Colonic mucosa (tissue), 4 donors: ENCODE results near the gene FHOD3. TPM values are rescaled to one million over a fixed set of nuclear protein-coding genes. Genes with fewer than 3 reads are reported as not detected.

Experiments used
- DNase-seq: peaks from one replicate; pipeline ENCODE4 v3.0.0-alpha.2; 2020
- H3K27ac ChIP-seq: fragments of 200-600 bp; one replicate; pipeline ENCODE4 v1.8.0; 2021
- H3K27me3 ChIP-seq: fragments of 200-600 bp; one replicate; pipeline ENCODE4 v1.8.0; 2021
- H3K36me3 ChIP-seq: fragments of 200-600 bp; one replicate; pipeline ENCODE4 v1.8.0; 2021
- H3K4me1 ChIP-seq: fragments of 200-600 bp; one replicate; pipeline ENCODE4 v1.8.0; 2021; ENCODE audit warnings: mild to moderate bottlenecking
- H3K4me3 ChIP-seq: fragments of 200-600 bp; one replicate; pipeline ENCODE4 v1.8.0; 2021
- H3K9ac ChIP-seq, 2 donors: one replicate each; pipeline ENCODE4 v1.7.0; 2013; ENCODE audit warnings: control low read depth in 2 of 2, low read depth in 2 of 2, low read length in 2 of 2
- H3K9me3 ChIP-seq: fragments of 200-600 bp; one replicate; pipeline ENCODE4 v1.8.0; 2021
- intact Hi-C: fragments of 100-400 bp; cut with DNase I; formaldehyde crosslinking; loops from one replicate; pipeline ENCODE4 v1.14.1; 2022
- total RNA-seq, 2 donors: library from RNA; stranded (reverse); fragmentation: NEBNext Ultra II Directional in 1 of 2; extraction: Animal tissue kit (Norgen Biotek cat#: 25700) in 1 of 2; gene quantifications; one replicate each; pipeline ENCODE4 v1.2.1, GENCODE V29; 2021
- TF ChIP-seq, protein P1 (sequence below): fragments of 200-600 bp; IDR thresholded peaks from one replicate; pipeline ENCODE4 v1.8.0; 2022; ENCODE audit warnings: antibody characterized with exemption, mild to moderate bottlenecking
- donor health status: healthy.
- donor health status: DM: no; HTN: no; CAD: no.
- donor health status: DM: no; HTN: no; CAD: no.

Gene FHOD3
- total RNA-seq, 2 donors from 2014 or later, result 2.5 to 4.1 TPM

DNA sequence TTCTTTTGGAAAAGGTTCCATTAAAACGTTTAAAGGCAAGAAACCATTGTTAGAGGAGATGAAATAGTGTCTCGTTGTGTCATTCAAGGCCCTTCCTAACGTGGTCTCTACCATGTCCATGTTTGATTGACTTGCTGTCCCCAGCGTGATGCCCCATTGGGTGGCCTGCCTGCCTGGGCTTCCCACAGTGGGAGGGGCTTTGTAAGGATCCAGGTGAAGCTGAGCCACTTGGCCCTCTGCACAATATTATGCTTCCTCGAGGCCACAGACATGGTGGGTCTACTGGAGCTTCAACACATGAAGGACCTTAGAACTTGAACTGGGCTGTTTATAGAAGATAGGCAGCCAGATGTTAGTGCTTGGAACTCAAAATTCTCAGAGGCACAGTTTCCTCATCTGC lies 235.3 kb downstream of the FHOD3 start:
- TF ChIP-seq, protein P1, sequence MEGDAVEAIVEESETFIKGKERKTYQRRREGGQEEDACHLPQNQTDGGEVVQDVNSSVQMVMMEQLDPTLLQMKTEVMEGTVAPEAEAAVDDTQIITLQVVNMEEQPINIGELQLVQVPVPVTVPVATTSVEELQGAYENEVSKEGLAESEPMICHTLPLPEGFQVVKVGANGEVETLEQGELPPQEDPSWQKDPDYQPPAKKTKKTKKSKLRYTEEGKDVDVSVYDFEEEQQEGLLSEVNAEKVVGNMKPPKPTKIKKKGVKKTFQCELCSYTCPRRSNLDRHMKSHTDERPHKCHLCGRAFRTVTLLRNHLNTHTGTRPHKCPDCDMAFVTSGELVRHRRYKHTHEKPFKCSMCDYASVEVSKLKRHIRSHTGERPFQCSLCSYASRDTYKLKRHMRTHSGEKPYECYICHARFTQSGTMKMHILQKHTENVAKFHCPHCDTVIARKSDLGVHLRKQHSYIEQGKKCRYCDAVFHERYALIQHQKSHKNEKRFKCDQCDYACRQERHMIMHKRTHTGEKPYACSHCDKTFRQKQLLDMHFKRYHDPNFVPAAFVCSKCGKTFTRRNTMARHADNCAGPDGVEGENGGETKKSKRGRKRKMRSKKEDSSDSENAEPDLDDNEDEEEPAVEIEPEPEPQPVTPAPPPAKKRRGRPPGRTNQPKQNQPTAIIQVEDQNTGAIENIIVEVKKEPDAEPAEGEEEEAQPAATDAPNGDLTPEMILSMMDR, result no peak
- H3K4me1 ChIP-seq, result no peaks in the 10 kb centered on the region
- no peak overlapping the region for H3K9ac ChIP-seq
- no peaks in the 10 kb centered on the region for H3K27me3 ChIP-seq
- H3K4me3 ChIP-seq, result no peak overlapping the region
- intact Hi-C loops, result no loop called here
- DNase-seq, result no peak
- no peak overlapping the region for H3K27ac ChIP-seq
- H3K36me3 ChIP-seq, result no peaks in the 10 kb centered on the region
- H3K9me3 ChIP-seq, result no peaks in the 10 kb centered on the region

DNA sequence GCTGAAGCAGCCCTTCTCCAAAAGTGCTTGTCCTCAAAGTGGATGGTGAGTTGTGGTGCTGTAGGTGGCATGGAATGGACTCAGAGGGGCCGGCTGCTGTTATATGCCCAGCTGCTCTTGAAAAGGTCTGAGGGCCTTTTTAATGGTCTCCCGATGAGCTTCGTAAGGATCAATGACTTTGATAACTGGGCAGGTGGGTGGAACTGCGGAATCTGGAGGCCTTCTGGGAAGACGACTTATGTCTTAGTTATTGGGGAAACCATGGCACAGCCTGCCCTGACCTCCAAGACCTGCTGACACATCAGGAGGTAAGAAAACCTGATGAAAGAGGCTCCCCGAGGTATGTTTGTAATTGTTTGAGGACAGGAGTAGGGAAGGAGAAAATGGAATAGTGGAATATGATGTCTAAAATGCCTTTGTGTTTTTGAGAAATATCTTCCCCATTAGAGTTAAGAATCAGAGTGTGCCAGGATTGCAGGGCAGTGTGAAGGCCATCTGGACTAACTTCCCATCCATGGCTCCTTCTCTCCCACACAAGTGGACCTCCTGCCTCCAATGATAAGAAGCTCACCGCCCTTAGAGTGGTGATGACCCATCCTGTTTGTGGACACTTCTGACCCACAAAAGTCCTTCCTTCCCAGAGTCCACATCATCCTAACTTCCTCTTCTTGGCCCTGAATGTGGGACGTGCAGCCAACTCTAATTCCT lies 236.1 kb downstream of the FHOD3 start:
- intact Hi-C loops, result no loop called here
- H3K27me3 ChIP-seq, result no peaks in the 10 kb centered on the region
- H3K4me3 ChIP-seq, result no peak overlapping the region

DNA sequence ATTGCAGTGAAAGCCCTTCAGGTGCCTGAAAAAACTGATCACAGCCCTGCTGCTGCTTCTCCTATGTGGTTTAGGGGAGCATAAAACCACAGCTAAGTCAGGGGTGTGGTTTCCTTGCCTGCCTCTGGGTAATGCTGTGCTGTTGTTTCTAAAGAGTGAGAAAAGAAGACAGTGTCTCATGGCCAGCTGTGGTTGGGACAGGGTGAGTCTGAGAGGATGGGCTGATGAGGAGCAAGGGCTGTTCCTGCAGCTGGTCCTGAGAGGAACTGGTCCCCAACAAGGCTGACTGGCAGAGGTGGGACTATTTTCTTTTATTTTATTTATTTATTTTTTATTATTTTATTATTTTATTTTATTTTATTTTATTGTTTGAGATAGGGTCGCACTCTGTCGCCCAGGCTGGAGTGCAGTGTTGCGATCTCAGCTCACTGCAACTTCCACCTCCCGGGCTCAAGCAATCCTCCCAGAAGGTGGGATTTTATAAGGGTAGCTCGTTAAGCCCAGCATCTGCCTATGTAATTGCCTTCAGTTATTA lies 236.7 kb downstream of the FHOD3 start:
- no peaks in the 10 kb centered on the region for H3K4me1 ChIP-seq
- H3K36me3 ChIP-seq, result no peaks in the 10 kb centered on the region
- H3K9ac ChIP-seq, result no peak overlapping the region
- TF ChIP-seq, protein P1, result no peak
- no peak overlapping the region for H3K27ac ChIP-seq
- H3K27me3 ChIP-seq, result no peaks in the 10 kb centered on the region
- DNase-seq, result no peak
- H3K9me3 ChIP-seq, result no peaks in the 10 kb centered on the region
- no peak overlapping the region for H3K4me3 ChIP-seq
- intact Hi-C loops, result no loop called here

More for the DNA sequence above, 236.1 kb downstream of the FHOD3 start:
- H3K9ac ChIP-seq, result no peak overlapping the region
- H3K36me3 ChIP-seq, result no peaks in the 10 kb centered on the region
- H3K4me1 ChIP-seq, result no peaks in the 10 kb centered on the region
- no peaks in the 10 kb centered on the region for H3K9me3 ChIP-seq
- TF ChIP-seq, protein P1, result no peak
- DNase-seq, result no peak
- H3K27ac ChIP-seq, result no peak overlapping the region

DNA sequence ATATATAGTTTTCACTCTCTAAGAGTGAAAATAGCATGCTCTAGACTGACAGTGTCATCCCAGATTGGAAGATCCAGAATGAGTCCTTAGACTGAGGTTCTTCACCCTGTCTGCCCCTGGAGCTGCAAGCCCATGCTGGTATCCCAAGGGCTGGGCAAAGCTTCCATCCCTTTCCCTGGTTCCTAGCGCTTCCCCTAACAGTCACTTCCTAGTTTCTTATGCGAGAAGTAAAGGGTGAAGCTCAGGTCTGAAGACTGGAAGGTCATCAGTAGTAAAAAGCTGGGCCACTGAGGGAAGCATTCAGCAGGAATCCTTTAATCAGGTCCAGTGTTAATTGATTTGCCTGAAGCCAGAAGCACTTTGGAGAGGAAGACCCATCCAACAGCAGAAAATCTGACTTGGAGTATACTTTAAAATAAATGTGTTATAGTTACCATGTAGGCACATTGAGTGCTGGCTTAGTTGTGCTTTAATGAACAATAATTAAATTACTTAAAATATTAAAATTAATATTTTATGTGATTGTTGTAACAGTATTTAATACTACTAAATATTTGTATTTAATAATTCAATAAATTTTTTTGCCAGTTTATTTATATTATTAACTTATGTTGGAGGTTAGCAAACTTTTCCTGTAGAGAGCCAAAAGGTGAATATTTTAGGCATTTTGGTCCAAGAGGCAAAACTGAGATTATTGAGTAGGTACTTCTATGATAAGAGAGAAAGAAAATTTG lies 237.9 kb downstream of the FHOD3 start:
- Histone ChIP-seq H3K4me3 (no peak overlapping the region), H3K27ac (no peak overlapping the region), H3K36me3 (no peaks in the 10 kb centered on the region), H3K9ac (no peak overlapping the region), H3K9me3 (no peaks in the 10 kb centered on the region), H3K27me3 (no peaks in the 10 kb centered on the region), H3K4me1 (no peaks in the 10 kb centered on the region)
- DNase-seq, result no peak
- TF ChIP-seq, protein P1, result no peak
- intact Hi-C loops, result no loop called here

DNA sequence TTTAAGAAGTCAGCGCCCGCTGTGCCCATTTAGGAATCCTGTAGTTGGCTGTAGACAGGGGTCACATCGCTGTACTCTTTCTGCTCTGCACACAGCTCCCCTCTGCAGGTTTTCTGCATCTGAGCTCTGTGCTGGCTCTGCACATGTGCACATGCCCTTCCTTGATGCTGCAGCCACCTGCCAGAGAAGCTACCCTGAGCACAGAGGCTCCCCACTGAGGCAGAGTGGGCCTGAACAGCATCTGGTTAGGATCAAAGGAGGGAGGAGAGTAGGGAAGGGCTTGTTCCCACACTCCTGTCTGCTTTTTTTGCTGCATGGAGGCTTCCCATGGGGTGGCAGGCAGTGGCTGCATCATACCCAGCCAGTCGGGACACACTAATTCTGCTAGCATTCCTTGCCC lies 238.9 kb downstream of the FHOD3 start:
- Histone ChIP-seq H3K4me3 (no peak overlapping the region), H3K9ac (no peak overlapping the region), H3K36me3 (no peaks in the 10 kb centered on the region), H3K9me3 (no peaks in the 10 kb centered on the region), H3K27me3 (no peaks in the 10 kb centered on the region), H3K27ac (no peak overlapping the region), H3K4me1 (no peaks in the 10 kb centered on the region)
- TF ChIP-seq, protein P1, result no peak
- intact Hi-C loops, result no loop called here
- no peak for DNase-seq
